Ishikawa (cell line): ENCODE measurements around the gene CACHD1.

Experiments
- CEBPB ChIP-seq: IDR thresholded peaks from 2 replicates; pipeline ENCODE4 v1.6.1; 2012
- CREB1 ChIP-seq: IDR thresholded peaks from 2 replicates; pipeline ENCODE4 v1.6.1; 2012; ENCODE audit warnings: low read depth
- EGR1 ChIP-seq: IDR thresholded peaks from 2 replicates; pipeline ENCODE4 v1.6.1; 2012
- EP300 ChIP-seq: IDR thresholded peaks from 2 replicates; pipeline ENCODE4 v1.6.1; 2012; ENCODE audit warnings: borderline replicate concordance
- FOXM1 ChIP-seq: IDR thresholded peaks from 2 replicates; pipeline ENCODE4 v1.6.1; 2012; ENCODE audit warnings: low read depth, borderline replicate concordance
- MAX ChIP-seq: IDR thresholded peaks from 2 replicates; pipeline ENCODE4 v1.6.1; 2012
- NFIC ChIP-seq: IDR thresholded peaks from 2 replicates; pipeline ENCODE4 v1.6.1; 2012
- RAD21 ChIP-seq: IDR thresholded peaks from 2 replicates; pipeline ENCODE4 v1.6.1; 2012; ENCODE audit warnings: low read depth
- REST ChIP-seq: IDR thresholded peaks from 2 replicates; pipeline ENCODE4 v1.6.1; 2012; ENCODE audit warnings: low read depth, mild to moderate bottlenecking
- TAF1 ChIP-seq: IDR thresholded peaks from 2 replicates; pipeline ENCODE4 v1.6.1; 2012; ENCODE audit warnings: low read depth, mild to moderate bottlenecking
- TCF12 ChIP-seq: IDR thresholded peaks from 2 replicates; pipeline ENCODE4 v1.6.1; 2012; ENCODE audit warnings: low read depth
- TEAD4 ChIP-seq: IDR thresholded peaks from 2 replicates; pipeline ENCODE4 v1.6.1; 2012
- USF1 ChIP-seq: IDR thresholded peaks from 2 replicates; pipeline ENCODE4 v1.6.1; 2012
- YY1 ChIP-seq: IDR thresholded peaks from 2 replicates; pipeline ENCODE4 v1.6.1; 2012; ENCODE audit warnings: low read depth
- ZBTB7A ChIP-seq: IDR thresholded peaks from 2 replicates; pipeline ENCODE4 v1.6.1; 2012; ENCODE audit warnings: low read depth

The CACHD1 gene

GRCh38 chr1:64483731-64484414, 13.9 kb downstream of the CACHD1 start:
- no peak for TF ChIP-seq YY1
- 0 out of 2 replicates have a peak, but pooled peaks have one; percentile 8 for TF ChIP-seq TEAD4
- TF ChIP-seq NFIC, result peak; percentile 33; the same call in 1 of the 2 replicates

- no peak for TF ChIP-seq CREB1
- peak; percentile 90 for TF ChIP-seq TCF12
- peak; percentile 48; the same call in 1 of the 2 replicates for TF ChIP-seq YY1
- peak; percentile 74 for TF ChIP-seq TEAD4
- TF ChIP-seq REST, result no peak
- no peak for TF ChIP-seq ZBTB7A
- TF ChIP-seq NFIC, result peak; percentile 94
- no peak for TF ChIP-seq EGR1
- peak; percentile 65 for TF ChIP-seq FOXM1
- TF ChIP-seq TAF1, result no peak
- peak; percentile 92 for TF ChIP-seq EP300
- peak; percentile 43; the same call in 1 of the 2 replicates for TF ChIP-seq MAX
- TF ChIP-seq CEBPB, result no peak
- no peak for TF ChIP-seq USF1
- TF ChIP-seq RAD21, result no peak
Observed at GRCh38 chr1:64484651-64485050, 14.7 kb downstream of the CACHD1 start.

DNA sequence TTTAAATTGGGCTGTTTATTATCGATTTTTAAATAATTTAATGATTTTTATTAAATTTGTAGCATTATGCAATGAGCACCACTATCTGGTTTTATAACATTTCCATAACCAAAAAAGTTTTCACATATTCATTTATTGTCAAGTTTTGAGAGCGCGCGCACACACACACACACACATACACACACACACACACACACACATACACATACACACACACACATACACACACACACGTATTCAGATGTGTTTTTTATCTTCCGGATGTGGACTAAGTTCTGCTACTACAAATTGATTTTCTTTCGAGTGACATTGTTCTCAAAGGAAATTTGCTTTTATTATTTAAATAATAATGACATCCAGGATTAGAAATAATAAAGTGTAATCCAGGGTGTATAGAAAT, 16.3 kb downstream of the CACHD1 start:
- no peak for TF ChIP-seq FOXM1
- no peak for TF ChIP-seq NFIC
- no peak for TF ChIP-seq ZBTB7A
- no peak for TF ChIP-seq CEBPB
- TF ChIP-seq REST, result no peak
- TF ChIP-seq EP300, result no peak
- TF ChIP-seq MAX, result no peak
- TF ChIP-seq EGR1, result no peak
- no peak for TF ChIP-seq CREB1
- no peak for TF ChIP-seq YY1
- TF ChIP-seq TEAD4, result no peak
- no peak for TF ChIP-seq USF1
- TF ChIP-seq TAF1, result no peak
- no peak for TF ChIP-seq RAD21
- TF ChIP-seq TCF12, result no peak

DNA sequence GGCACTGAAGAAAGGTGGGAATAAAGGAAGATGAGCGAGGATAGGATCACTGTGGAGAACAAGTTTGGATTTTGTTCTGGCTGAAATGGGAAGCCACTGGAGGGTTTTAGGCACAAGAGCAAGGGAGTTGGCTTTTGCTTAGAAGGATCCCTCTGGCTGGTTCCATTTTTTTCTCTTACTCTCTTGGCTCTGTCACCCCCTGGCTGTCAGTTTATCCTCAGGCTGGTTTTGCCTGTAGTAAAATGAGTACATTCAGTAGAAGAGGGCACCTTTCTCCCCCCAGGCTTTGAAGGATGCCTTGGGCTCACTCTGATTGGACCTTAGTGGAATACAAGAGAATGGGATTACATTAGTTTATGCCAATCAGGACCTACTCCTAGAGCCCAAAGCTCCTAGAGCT, 17.1 kb downstream of the CACHD1 start:
- TF ChIP-seq MAX, result no peak
- peak; percentile 28; the same call in 1 of the 2 replicates for TF ChIP-seq RAD21

DNA sequence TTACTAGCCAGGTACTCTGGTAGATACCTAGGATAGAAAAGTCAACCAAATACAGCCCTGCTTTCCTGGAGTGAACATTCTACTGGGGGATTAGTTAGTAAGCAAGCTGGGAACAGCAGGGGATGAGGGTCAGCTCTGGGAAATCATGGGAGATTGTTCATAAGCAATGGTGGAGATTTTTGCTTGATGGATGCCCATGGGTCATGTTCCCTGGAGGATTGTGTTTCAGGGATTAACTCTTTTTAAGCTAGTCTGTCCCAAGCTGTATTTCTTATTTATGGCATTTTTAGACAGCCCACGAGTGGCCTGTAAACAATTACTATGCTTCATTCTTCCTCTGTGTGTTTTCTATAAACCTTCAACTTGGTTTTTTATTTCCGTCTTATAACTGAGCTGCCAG, 18.9 kb downstream of the CACHD1 start:
- TF ChIP-seq MAX (no peak), EGR1 (no peak), FOXM1 (no peak), USF1 (no peak), CREB1 (no peak), ZBTB7A (no peak), NFIC (no peak), TAF1 (no peak), EP300 (no peak), YY1 (no peak), TEAD4 (no peak), CEBPB (no peak), TCF12 (no peak)
